ENCODE results near the gene SLC30A10. TPM values are rescaled to one million over a fixed set of nuclear protein-coding genes. Genes with fewer than 3 reads are reported as not detected.

Gene SLC30A10
- polyA plus RNA-seq, 1 donor from 2014 or later: 5.3 TPM

DNA sequence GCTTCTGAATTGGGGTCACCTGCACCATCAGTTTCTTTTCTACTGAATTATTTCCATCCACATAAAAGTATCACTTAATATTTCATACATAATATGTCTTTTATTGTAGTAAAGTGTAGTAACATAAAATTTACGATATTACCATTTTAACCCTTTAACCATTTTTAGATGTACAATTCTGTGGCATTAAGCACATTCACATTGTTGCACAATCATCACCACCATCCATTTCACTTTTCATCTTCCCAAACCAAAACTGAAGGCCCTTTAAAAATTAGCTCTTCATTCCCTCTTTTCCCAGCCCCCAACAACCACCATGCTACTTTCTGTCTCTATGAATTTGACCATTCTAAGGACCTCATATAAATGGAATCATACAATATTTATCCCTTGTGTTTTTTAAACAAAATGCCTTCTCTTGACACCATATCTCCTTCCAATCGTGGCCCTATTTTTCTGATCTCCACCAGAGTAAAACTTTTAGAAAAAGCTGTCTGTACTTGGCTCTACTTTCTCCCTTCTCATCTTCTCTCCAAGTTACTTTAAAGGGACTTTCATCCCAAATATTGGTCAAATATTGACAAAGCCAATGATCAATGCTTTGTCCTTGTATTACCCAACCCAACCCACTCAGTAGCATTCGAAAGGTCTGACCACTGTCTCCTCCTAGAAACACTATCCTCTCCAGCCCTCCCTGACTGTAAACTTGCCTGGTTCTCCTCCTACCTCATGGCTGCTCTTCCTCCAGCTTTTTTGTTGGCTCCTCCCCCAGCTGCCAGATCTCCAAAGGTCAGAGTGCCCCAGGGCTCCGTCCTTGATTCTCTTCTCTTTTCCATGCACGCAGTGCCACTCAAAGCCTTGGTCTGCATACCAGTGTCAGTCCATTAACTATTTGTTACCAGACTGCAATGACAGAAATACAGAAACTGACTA lies 44.7 kb downstream of the SLC30A10 start (continued):
- TF ChIP-seq EP300 (conservative IDR thresholded peaks at IDR 0.05; ENCODE audit: poor library complexity, severe bottlenecking): no peak

DNA sequence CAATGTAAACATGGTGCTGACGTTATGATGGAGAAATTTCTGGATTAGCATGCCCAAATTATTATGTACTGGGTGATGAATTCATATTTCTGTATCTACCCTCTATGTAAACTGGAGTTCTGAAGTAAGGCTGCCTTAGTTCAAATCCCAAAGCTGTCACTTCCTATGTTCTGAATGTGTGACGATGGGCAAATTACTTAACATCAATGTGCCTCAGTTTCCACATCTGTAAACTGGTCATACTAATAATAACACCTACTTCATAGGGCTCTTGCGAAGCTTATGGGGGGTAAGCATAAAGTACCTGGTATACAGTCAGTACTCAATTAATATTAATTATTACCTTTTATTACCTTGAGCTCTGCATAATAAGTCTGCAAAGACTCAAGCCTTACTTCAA lies 45.6 kb downstream of the SLC30A10 start:
- Histone ChIP-seq H3F3A (ENCODE audit: insufficient read depth, low read length, poor library complexity, severe bottlenecking) (no peaks in the 10 kb centered on the region), H3K9me2 (ENCODE audit: insufficient read depth, low read length) (no peaks in the 10 kb centered on the region), H3K36me3 (ENCODE audit: insufficient read depth, low read length) (no peaks in the 10 kb centered on the region), H3K9ac (ENCODE audit: low read length) (no peak overlapping the region), H3K4me3 (ENCODE audit: low read length) (no peak overlapping the region), H3K27ac (ENCODE audit: low read length) (no peak overlapping the region), H3K4me2 (ENCODE audit: low read length) (no peak overlapping the region), H3K79me2 (replicated peaks; ENCODE audit: insufficient read depth, low read length) (no peaks in the 10 kb centered on the region), H3K9me3 (ENCODE audit: low read length) (no peaks in the 10 kb centered on the region), H2AFZ (ENCODE audit: low read depth, low read length) (no peak overlapping the region), H4K20me1 (ENCODE audit: insufficient read depth) (no peaks in the 10 kb centered on the region), H3K27me3 (ENCODE audit: insufficient read depth, low read depth, low read length) (no peaks in the 10 kb centered on the region)
- TF ChIP-seq MXI1 (conservative IDR thresholded peaks at IDR 0.05; ENCODE audit: poor library complexity, severe bottlenecking) (no peak), EZH2 (IDR thresholded peaks at IDR 0.05; ENCODE audit: borderline replicate concordance, insufficient read depth, low read length, poor library complexity, severe bottlenecking) (no peak), TAF1 (IDR thresholded peaks at IDR 0.05; ENCODE audit: low read depth) (no peak), EP300 (conservative IDR thresholded peaks at IDR 0.05; ENCODE audit: poor library complexity, severe bottlenecking) (no peak), SMC3 (conservative IDR thresholded peaks at IDR 0.05; ENCODE audit: poor library complexity) (no peak), RAD21 (conservative IDR thresholded peaks at IDR 0.05) (no peak), POLR2AphosphoS5 (IDR thresholded peaks at IDR 0.05) (no peak)
- TF ChIP-seq, protein P1, sequence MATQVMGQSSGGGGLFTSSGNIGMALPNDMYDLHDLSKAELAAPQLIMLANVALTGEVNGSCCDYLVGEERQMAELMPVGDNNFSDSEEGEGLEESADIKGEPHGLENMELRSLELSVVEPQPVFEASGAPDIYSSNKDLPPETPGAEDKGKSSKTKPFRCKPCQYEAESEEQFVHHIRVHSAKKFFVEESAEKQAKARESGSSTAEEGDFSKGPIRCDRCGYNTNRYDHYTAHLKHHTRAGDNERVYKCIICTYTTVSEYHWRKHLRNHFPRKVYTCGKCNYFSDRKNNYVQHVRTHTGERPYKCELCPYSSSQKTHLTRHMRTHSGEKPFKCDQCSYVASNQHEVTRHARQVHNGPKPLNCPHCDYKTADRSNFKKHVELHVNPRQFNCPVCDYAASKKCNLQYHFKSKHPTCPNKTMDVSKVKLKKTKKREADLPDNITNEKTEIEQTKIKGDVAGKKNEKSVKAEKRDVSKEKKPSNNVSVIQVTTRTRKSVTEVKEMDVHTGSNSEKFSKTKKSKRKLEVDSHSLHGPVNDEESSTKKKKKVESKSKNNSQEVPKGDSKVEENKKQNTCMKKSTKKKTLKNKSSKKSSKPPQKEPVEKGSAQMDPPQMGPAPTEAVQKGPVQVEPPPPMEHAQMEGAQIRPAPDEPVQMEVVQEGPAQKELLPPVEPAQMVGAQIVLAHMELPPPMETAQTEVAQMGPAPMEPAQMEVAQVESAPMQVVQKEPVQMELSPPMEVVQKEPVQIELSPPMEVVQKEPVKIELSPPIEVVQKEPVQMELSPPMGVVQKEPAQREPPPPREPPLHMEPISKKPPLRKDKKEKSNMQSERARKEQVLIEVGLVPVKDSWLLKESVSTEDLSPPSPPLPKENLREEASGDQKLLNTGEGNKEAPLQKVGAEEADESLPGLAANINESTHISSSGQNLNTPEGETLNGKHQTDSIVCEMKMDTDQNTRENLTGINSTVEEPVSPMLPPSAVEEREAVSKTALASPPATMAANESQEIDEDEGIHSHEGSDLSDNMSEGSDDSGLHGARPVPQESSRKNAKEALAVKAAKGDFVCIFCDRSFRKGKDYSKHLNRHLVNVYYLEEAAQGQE (IDR thresholded peaks at IDR 0.05; ENCODE audit: borderline replicate concordance): no peak
- TF ChIP-seq, protein P2, sequence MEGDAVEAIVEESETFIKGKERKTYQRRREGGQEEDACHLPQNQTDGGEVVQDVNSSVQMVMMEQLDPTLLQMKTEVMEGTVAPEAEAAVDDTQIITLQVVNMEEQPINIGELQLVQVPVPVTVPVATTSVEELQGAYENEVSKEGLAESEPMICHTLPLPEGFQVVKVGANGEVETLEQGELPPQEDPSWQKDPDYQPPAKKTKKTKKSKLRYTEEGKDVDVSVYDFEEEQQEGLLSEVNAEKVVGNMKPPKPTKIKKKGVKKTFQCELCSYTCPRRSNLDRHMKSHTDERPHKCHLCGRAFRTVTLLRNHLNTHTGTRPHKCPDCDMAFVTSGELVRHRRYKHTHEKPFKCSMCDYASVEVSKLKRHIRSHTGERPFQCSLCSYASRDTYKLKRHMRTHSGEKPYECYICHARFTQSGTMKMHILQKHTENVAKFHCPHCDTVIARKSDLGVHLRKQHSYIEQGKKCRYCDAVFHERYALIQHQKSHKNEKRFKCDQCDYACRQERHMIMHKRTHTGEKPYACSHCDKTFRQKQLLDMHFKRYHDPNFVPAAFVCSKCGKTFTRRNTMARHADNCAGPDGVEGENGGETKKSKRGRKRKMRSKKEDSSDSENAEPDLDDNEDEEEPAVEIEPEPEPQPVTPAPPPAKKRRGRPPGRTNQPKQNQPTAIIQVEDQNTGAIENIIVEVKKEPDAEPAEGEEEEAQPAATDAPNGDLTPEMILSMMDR (IDR thresholded peaks at IDR 0.05; ENCODE audit: poor library complexity, severe bottlenecking): no peak

DNA sequence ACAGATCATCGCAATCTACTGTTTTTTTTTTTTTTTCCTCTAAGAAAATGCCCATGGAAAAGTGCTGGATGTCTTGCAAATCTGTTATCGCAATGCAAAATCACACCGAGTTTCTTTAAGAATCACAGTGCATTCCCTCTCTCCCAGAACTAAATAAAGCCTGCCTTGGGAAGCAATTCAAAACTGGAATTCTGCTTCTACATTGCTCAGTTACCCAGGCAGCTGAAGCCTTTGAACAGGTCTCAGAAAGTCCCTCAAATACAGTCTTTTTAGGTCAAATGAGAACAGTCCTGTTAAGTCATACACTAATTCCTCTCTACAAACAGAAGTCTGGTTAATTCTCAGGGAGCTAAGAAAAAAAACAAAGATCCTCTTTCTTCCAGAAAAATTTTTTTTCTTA lies 46.3 kb downstream of the SLC30A10 start:
- no peaks in the 10 kb centered on the region for H3K9me2 ChIP-seq (ENCODE audit: insufficient read depth, low read length)
- TF ChIP-seq MXI1 (conservative IDR thresholded peaks at IDR 0.05; ENCODE audit: poor library complexity, severe bottlenecking) (no peak), SMC3 (conservative IDR thresholded peaks at IDR 0.05; ENCODE audit: poor library complexity) (no peak), RAD21 (conservative IDR thresholded peaks at IDR 0.05) (no peak), TAF1 (IDR thresholded peaks at IDR 0.05; ENCODE audit: low read depth) (no peak), POLR2AphosphoS5 (IDR thresholded peaks at IDR 0.05) (no peak), EP300 (conservative IDR thresholded peaks at IDR 0.05; ENCODE audit: poor library complexity, severe bottlenecking) (no peak), EZH2 (IDR thresholded peaks at IDR 0.05; ENCODE audit: borderline replicate concordance, insufficient read depth, low read length, poor library complexity, severe bottlenecking) (no peak)
- TF ChIP-seq, protein P2 (IDR thresholded peaks at IDR 0.05; ENCODE audit: poor library complexity, severe bottlenecking): no peak
- TF ChIP-seq, protein P1 (IDR thresholded peaks at IDR 0.05; ENCODE audit: borderline replicate concordance): no peak
- H3K4me2 ChIP-seq (ENCODE audit: low read length): no peak overlapping the region
- H3K79me2 ChIP-seq (replicated peaks; ENCODE audit: insufficient read depth, low read length): no peaks in the 10 kb centered on the region
- no peak overlapping the region for H2AFZ ChIP-seq (ENCODE audit: low read depth, low read length)
- H4K20me1 ChIP-seq (ENCODE audit: insufficient read depth): no peaks in the 10 kb centered on the region
- H3K9me3 ChIP-seq (ENCODE audit: low read length): no peaks in the 10 kb centered on the region
- no peak overlapping the region for H3K9ac ChIP-seq (ENCODE audit: low read length)
- H3K4me3 ChIP-seq (ENCODE audit: low read length): no peak overlapping the region
- no peaks in the 10 kb centered on the region for H3K36me3 ChIP-seq (ENCODE audit: insufficient read depth, low read length)
- H3K27me3 ChIP-seq (ENCODE audit: insufficient read depth, low read depth, low read length): no peaks in the 10 kb centered on the region
- no peaks in the 10 kb centered on the region for H3F3A ChIP-seq (ENCODE audit: insufficient read depth, low read length, poor library complexity, severe bottlenecking)
- H3K27ac ChIP-seq (ENCODE audit: low read length): no peak overlapping the region

All from neural cell (in vitro differentiated cells).